Measurements from ENCODE around the gene WNT8B. TPM values are rescaled to one million over a fixed set of nuclear protein-coding genes. Genes with fewer than 3 reads are reported as not detected.

The WNT8B gene
- total RNA-seq, 4 donors from 2014 or later = 0.28 TPM; not detected in 3

- peak within 1 kb of the TSS; percentile 81 to 88 for H3K27ac ChIP-seq
- TF ChIP-seq CTCF (IDR thresholded peaks at IDR 0.05) (peak in 2 of 4 experiments; percentile 11 to 36), POLR2A (IDR thresholded peaks at IDR 0.05) (peak in 1 of 2 donors; percentile 38)
- no peaks in the 10 kb centered on the region for H3K9me3 ChIP-seq
- peak; percentile 87 for DNase-seq
- intact Hi-C loops (cut with DNase I; ENCODE audit: low total_unique reads) = no loop called here
- no peaks in the 10 kb centered on the region for H3K36me3 ChIP-seq
- no peaks in the 10 kb centered on the region for H3K4me1 ChIP-seq
- H3K4me3 ChIP-seq = peak within 1 kb of the TSS; percentile 88 to 96
- no peaks in the 10 kb centered on the region for H3K27me3 ChIP-seq
Measured at GRCh38 chr10:100529475-100530298, 66.9 kb downstream of the WNT8B start, which contains the start of gene NDUFB8. Gene NDUFB8 (minus strand): TSS chr10:100529871. CDS start chr10:100529851, 20 bp downstream.

- Histone ChIP-seq H3K9me3 (no peaks in the 10 kb centered on the region), H3K27me3 (no peaks in the 10 kb centered on the region), H3K4me3 (no peak overlapping the region), H3K4me1 (peaks cover 0 to 8% of the 10 kb centered on the region in 2 donors), H3K27ac (no peak overlapping the region), H3K36me3 (no peaks in the 10 kb centered on the region)
- TF ChIP-seq CTCF (IDR thresholded peaks at IDR 0.05) (no peak), POLR2A (IDR thresholded peaks at IDR 0.05) (no peak)
- DNase-seq = no peak
- intact Hi-C loops (cut with DNase I; ENCODE audit: low total_unique reads) = no loop called here
Measured at GRCh38 chr10:100531761-100532160, 69.0 kb downstream of the WNT8B start.

Other genes starting within 250 kb of the WNT8B start
- 10 to 100 TPM; 12.3 to 28.7 (median 24.2) TPM for gene CHUK, start 233.4 kb upstream of the WNT8B start, total RNA-seq
- 10 to 100 TPM in 3 of 4 donors, 1 to 10 TPM in 1; 4.1 to 42.4 (median 29.3) TPM for gene CWF19L1, start 195.4 kb upstream of the WNT8B start, total RNA-seq
- 10 to 100 TPM in 2 of 4 donors, 1 to 10 TPM in 1, under 1 TPM in 1; 0.51 to 22.7 (median 13.3) TPM for gene BLOC1S2, start 176.3 kb upstream of the WNT8B start, total RNA-seq
- gene PKD2L1, start 132.8 kb upstream of the WNT8B start, total RNA-seq = not detected
- gene SCD, start 115.8 kb upstream of the WNT8B start, total RNA-seq = 10 to 100 TPM in 1 of 4 donors, 1 to 10 TPM in 2, under 1 TPM in 1; 0.59 to 29.8 (median 6.0) TPM
- gene SEC31B, start 56.9 kb downstream of the WNT8B start, total RNA-seq = 10 to 100 TPM in 2 of 4 donors, 1 to 10 TPM in 2; 7.6 to 19.5 (median 13.8) TPM
- gene NDUFB8, start 66.9 kb downstream of the WNT8B start, total RNA-seq = 100 to 1,000 TPM in 2 of 4 donors, 10 to 100 TPM in 2; 78.3 to 134 (median 111) TPM
- gene HIF1AN, start 72.9 kb downstream of the WNT8B start, total RNA-seq = 10 to 100 TPM in 2 of 4 donors, 1 to 10 TPM in 2; 2.8 to 36.2 (median 13.6) TPM

Measured in uterus (tissue), 4 donors.